Hepatocyte (in vitro differentiated cells): ENCODE data around the gene DTNA. TPM values are rescaled to one million over a fixed set of nuclear protein-coding genes. Genes with fewer than 3 reads are reported as not detected.

Experiments
- DNase-seq: peaks from one replicate; pipeline ENCODE4 v3.0.0-alpha.2; 2016; ENCODE audit warnings: low spot score
- H2AFZ ChIP-seq: fragments of 200-600 bp; sonication (generic); 2 replicates; pipeline ENCODE4 v1.6.0; 2016; ENCODE audit warnings: antibody characterized with exemption, mild to moderate bottlenecking
- H3K27ac ChIP-seq: fragments of 200-600 bp; sonication (generic); 2 replicates; pipeline ENCODE4 v1.5.1; 2016; ENCODE audit warnings: mild to moderate bottlenecking
- H3K27me3 ChIP-seq: fragments of 200-600 bp; sonication (generic); 2 replicates; pipeline ENCODE4 v1.6.1; 2016
- H3K36me3 ChIP-seq: fragments of 200-600 bp; sonication (generic); replicated peaks from 2 replicates; pipeline ENCODE4 v1.5.1; 2016; ENCODE audit warnings: low read depth; ENCODE audit not compliant: insufficient read depth
- H3K4me1 ChIP-seq: fragments of 200-600 bp; sonication (generic); 2 replicates; pipeline ENCODE4 v1.5.1; 2016; ENCODE audit warnings: mild to moderate bottlenecking, moderate library complexity; ENCODE audit not compliant: insufficient read depth
- H3K4me2 ChIP-seq: fragments of 200-600 bp; sonication (generic); 2 replicates; pipeline ENCODE4 v1.6.0; 2016
- H3K4me3 ChIP-seq: fragments of 200-600 bp; sonication (generic); 2 replicates; pipeline ENCODE4 v1.5.1; 2016; ENCODE audit warnings: mild to moderate bottlenecking
- H3K79me2 ChIP-seq: fragments of 200-600 bp; sonication (generic); 2 replicates; pipeline ENCODE4 v1.6.0; 2017; ENCODE audit warnings: mild to moderate bottlenecking
- H3K9me2 ChIP-seq: fragments of 200-600 bp; sonication (generic); replicated peaks from 2 replicates; pipeline ENCODE4 v1.6.0; 2017; ENCODE audit warnings: mild to moderate bottlenecking; ENCODE audit not compliant: insufficient read depth
- H3K9me3 ChIP-seq: fragments of 200-600 bp; sonication (generic); 2 replicates; pipeline ENCODE4 v1.5.1; 2016; ENCODE audit warnings: low read depth, mild to moderate bottlenecking
- H4K20me1 ChIP-seq: fragments of 200-600 bp; sonication (generic); 2 replicates; pipeline ENCODE4 v1.6.0; 2016; ENCODE audit warnings: mild to moderate bottlenecking; ENCODE audit not compliant: insufficient read depth, poor library complexity, severe bottlenecking
- CTCF ChIP-seq: fragments of 200-600 bp; sonication (generic); IDR thresholded peaks from 2 replicates; pipeline ENCODE4 v1.5.1; 2016; ENCODE audit warnings: antibody characterized with exemption, mild to moderate bottlenecking; ENCODE audit not compliant: poor library complexity
- EZH2 ChIP-seq: fragments of 200-600 bp; sonication (generic); IDR thresholded peaks from 2 replicates; pipeline ENCODE4 v1.6.1; 2016; ENCODE audit warnings: antibody characterized with exemption, mild to moderate bottlenecking, borderline replicate concordance
- EZH2phosphoT487 ChIP-seq: fragments of 200-600 bp; sonication (generic); IDR thresholded peaks from one replicate; pipeline ENCODE4 v1.6.1; 2018; ENCODE audit warnings: antibody characterized with exemption, mild to moderate bottlenecking, low read depth, moderate library complexity; ENCODE audit not compliant: unreplicated experiment, severe bottlenecking
- WGBS: methylation state at CpG from one replicate; pipeline ENCODE4 v1.1.6; 2016; ENCODE audit warnings: low lambda C conversion rate; ENCODE audit errors: missing lambda C conversion rate; 5-methylcytosine and 5-hydroxymethylcytosine counted together
- polyA plus RNA-seq: library from polyadenylated mRNA; unstranded; fragments of >200 nt; fragmentation: Nextera tagmentation; extraction: Ambion mirVana; gene quantifications from 2 replicates; pipeline ENCODE4 v1.2.1, GENCODE V29; 2016
- total RNA-seq: library from RNA; depleted of rRNA; stranded (reverse); fragments of >200 nt; gene quantifications from 2 replicates; pipeline ENCODE4 v1.2.3, GENCODE V29; 2014

Gene DTNA
- total and polyA plus RNA-seq, 2 experiments from 2014 or later: 18.3 to 34.0 TPM

DNA sequence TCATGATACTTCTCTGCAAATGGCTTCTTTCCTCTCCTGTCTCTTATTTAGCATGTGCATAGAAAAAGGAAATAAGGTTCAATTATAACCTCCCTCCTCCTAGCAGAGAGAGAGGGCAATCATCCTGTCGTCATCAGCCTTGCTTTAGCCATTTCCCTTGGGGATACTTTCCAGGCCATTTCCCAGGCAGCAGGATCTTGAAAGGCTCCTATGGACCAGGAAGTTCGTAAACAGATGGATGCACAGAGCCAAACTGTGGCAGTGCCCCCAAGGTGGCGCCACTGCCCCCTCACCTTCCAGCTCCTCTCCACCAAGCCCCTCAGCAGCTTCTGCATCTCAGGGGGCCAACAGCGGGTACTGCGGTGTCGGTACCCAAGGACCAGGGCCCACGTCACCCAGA, 157.4 kb downstream of the DTNA start:
- H3K4me2 ChIP-seq: no peak overlapping the region
- peak; percentile 18 for DNase-seq
- H3K27ac ChIP-seq: no peak overlapping the region
- no peaks in the 10 kb centered on the region for H3K36me3 ChIP-seq
- no peaks in the 10 kb centered on the region for H3K4me1 ChIP-seq
- no peaks in the 10 kb centered on the region for H3K9me2 ChIP-seq
- no peaks in the 10 kb centered on the region for H3K9me3 ChIP-seq
- no peaks in the 10 kb centered on the region for H3K27me3 ChIP-seq
- H3K4me3 ChIP-seq: no peak overlapping the region
- TF ChIP-seq EZH2 (no peak), CTCF (peak; percentile 19), EZH2phosphoT487 (no peak)
- no peak overlapping the region for H2AFZ ChIP-seq
- H3K79me2 ChIP-seq: no peaks in the 10 kb centered on the region
- WGBS: 77% methylated on average over 7 of the region's 7 CpGs
- no peaks in the 10 kb centered on the region for H4K20me1 ChIP-seq

DNA sequence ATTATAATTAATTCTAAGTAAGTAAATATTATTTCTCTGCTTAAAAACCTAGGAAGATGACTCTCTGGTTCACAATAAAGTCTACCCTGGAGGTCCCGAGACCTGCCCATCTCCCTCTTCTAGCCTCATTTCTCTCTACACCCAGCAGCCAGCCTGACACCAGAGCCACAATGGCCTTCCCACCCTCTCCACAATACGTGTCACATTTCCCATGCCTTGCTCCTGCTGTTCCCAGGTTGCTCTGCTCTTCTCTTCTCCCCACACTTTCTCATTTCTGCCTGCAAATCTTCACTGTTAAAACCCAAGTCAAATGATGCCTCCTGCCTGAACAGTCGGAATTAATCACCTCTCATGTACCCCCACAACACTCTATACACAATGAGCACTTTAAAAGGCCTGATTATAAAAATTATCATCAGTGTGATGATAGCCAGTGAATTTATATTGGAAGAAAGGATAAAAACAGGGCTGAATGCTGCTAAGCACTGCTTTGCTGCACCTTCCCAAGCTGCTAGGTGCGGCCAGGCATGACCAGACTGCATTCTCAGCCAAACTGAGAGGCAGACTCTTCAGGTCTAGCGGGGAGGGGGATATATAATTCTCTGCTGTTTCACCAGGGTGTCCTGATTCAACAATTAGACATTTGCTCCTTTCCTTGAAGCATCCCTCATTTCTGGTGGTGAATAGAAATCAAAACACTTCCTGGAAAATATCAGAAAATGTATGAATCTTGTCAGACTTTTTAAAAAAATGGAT, 160.6 kb downstream of the DTNA start:
- no peaks in the 10 kb centered on the region for H3K9me3 ChIP-seq
- no peaks in the 10 kb centered on the region for H3K9me2 ChIP-seq
- no peak overlapping the region for H3K27ac ChIP-seq
- no peaks in the 10 kb centered on the region for H4K20me1 ChIP-seq
- no peak for TF ChIP-seq EZH2
- no peak for TF ChIP-seq EZH2phosphoT487
- no peak for TF ChIP-seq CTCF
- no peak overlapping the region for H3K4me2 ChIP-seq
- DNase-seq: no peak
- WGBS: 92% methylated on average over 5 of the region's 5 CpGs
- no peaks in the 10 kb centered on the region for H3K79me2 ChIP-seq
- H3K27me3 ChIP-seq: no peaks in the 10 kb centered on the region
- H3K4me1 ChIP-seq: no peaks in the 10 kb centered on the region
- H3K36me3 ChIP-seq: no peaks in the 10 kb centered on the region
- no peak overlapping the region for H3K4me3 ChIP-seq
- H2AFZ ChIP-seq: no peak overlapping the region

- no peaks in the 10 kb centered on the region for H3K9me3 ChIP-seq
- H2AFZ ChIP-seq: no peak overlapping the region
- no peaks in the 10 kb centered on the region for H3K9me2 ChIP-seq
- no peaks in the 10 kb centered on the region for H3K4me1 ChIP-seq
- H3K4me2 ChIP-seq: no peak overlapping the region
- TF ChIP-seq CTCF (no peak), EZH2phosphoT487 (no peak), EZH2 (no peak)
- 96% methylated on average over 2 of the region's 2 CpGs for WGBS
- no peak overlapping the region for H3K4me3 ChIP-seq
- no peak for DNase-seq
- H3K79me2 ChIP-seq: no peaks in the 10 kb centered on the region
- no peaks in the 10 kb centered on the region for H4K20me1 ChIP-seq
- H3K27ac ChIP-seq: no peak overlapping the region
- H3K27me3 ChIP-seq: no peaks in the 10 kb centered on the region
- H3K36me3 ChIP-seq: no peaks in the 10 kb centered on the region
These were observed 161.3 kb downstream of the DTNA start for GRCh38 chr18:34871435-34871834.
